Measurements from ENCODE around the gene CAPN5.

CAPN5 gene

GRCh38 chr11:77171885-77172665 lies 105.3 kb downstream of the CAPN5 start:
- Histone ChIP-seq H3K27me3 (ENCODE audit: insufficient read depth, low read length) (no peaks in the 10 kb centered on the region), H3K27ac (ENCODE audit: low read depth, low read length, poor library complexity, severe bottlenecking) (no peak overlapping the region), H3K79me2 (ENCODE audit: insufficient read depth, low read length) (no peaks in the 10 kb centered on the region), H2AFZ (ENCODE audit: low read length) (no peak overlapping the region), H3K9me3 (ENCODE audit: low read length) (no peaks in the 10 kb centered on the region), H4K20me1 (ENCODE audit: insufficient read depth, low read length) (no peaks in the 10 kb centered on the region), H3K36me3 (ENCODE audit: insufficient read depth, low read length) (no peaks in the 10 kb centered on the region), H3F3A (ENCODE audit: insufficient read depth, low read length) (no peaks in the 10 kb centered on the region), H3K4me1 (ENCODE audit: insufficient read depth, low read length, severe bottlenecking) (no peaks in the 10 kb centered on the region), H3K9ac (ENCODE audit: low read length) (no peak overlapping the region), H3K4me3 (ENCODE audit: low read depth, low read length, poor library complexity, severe bottlenecking) (no peak overlapping the region), H3K9me2 (ENCODE audit: low read depth, low read length) (no peaks in the 10 kb centered on the region), H3K4me2 (ENCODE audit: low read length) (no peak overlapping the region)
- TF ChIP-seq EZH2 (IDR thresholded peaks at IDR 0.05; ENCODE audit: borderline replicate concordance, low read length): no peak
- no peak for TF ChIP-seq CTCF (IDR thresholded peaks at IDR 0.05; ENCODE audit: low read length)

GRCh38 chr11:77172666-77172982 lies 105.9 kb downstream of the CAPN5 start:
- no peaks in the 10 kb centered on the region for H3K27me3 ChIP-seq (ENCODE audit: insufficient read depth, low read length)
- H2AFZ ChIP-seq (ENCODE audit: low read length): no peak overlapping the region
- H3K9me2 ChIP-seq (ENCODE audit: low read depth, low read length): no peaks in the 10 kb centered on the region
- TF ChIP-seq CTCF (IDR thresholded peaks at IDR 0.05; ENCODE audit: low read length): no peak
- TF ChIP-seq EZH2 (IDR thresholded peaks at IDR 0.05; ENCODE audit: borderline replicate concordance, low read length): no peak
- no peaks in the 10 kb centered on the region for H3K9me3 ChIP-seq (ENCODE audit: low read length)
- H3K4me1 ChIP-seq (ENCODE audit: insufficient read depth, low read length, severe bottlenecking): no peaks in the 10 kb centered on the region
- H3K79me2 ChIP-seq (ENCODE audit: insufficient read depth, low read length): no peaks in the 10 kb centered on the region
- H3K9ac ChIP-seq (ENCODE audit: low read length): no peak overlapping the region
- no peak overlapping the region for H3K4me3 ChIP-seq (ENCODE audit: low read depth, low read length, poor library complexity, severe bottlenecking)
- no peaks in the 10 kb centered on the region for H4K20me1 ChIP-seq (ENCODE audit: insufficient read depth, low read length)
- no peak overlapping the region for H3K27ac ChIP-seq (ENCODE audit: low read depth, low read length, poor library complexity, severe bottlenecking)
- H3K4me2 ChIP-seq (ENCODE audit: low read length): no peak overlapping the region
- no peaks in the 10 kb centered on the region for H3K36me3 ChIP-seq (ENCODE audit: insufficient read depth, low read length)
- H3F3A ChIP-seq (ENCODE audit: insufficient read depth, low read length): no peaks in the 10 kb centered on the region

- Histone ChIP-seq H3K4me2 (ENCODE audit: low read length) (no peak overlapping the region), H3K27ac (ENCODE audit: low read depth, low read length, poor library complexity, severe bottlenecking) (no peak overlapping the region), H3K9me2 (ENCODE audit: low read depth, low read length) (no peaks in the 10 kb centered on the region), H4K20me1 (ENCODE audit: insufficient read depth, low read length) (no peaks in the 10 kb centered on the region), H3K4me3 (ENCODE audit: low read depth, low read length, poor library complexity, severe bottlenecking) (no peak overlapping the region), H3K9me3 (ENCODE audit: low read length) (no peaks in the 10 kb centered on the region), H3K36me3 (ENCODE audit: insufficient read depth, low read length) (no peaks in the 10 kb centered on the region), H3F3A (ENCODE audit: insufficient read depth, low read length) (no peaks in the 10 kb centered on the region), H3K79me2 (ENCODE audit: insufficient read depth, low read length) (no peaks in the 10 kb centered on the region), H3K4me1 (ENCODE audit: insufficient read depth, low read length, severe bottlenecking) (no peaks in the 10 kb centered on the region), H2AFZ (ENCODE audit: low read length) (no peak overlapping the region), H3K9ac (ENCODE audit: low read length) (no peak overlapping the region), H3K27me3 (ENCODE audit: insufficient read depth, low read length) (no peaks in the 10 kb centered on the region)
- TF ChIP-seq CTCF (IDR thresholded peaks at IDR 0.05; ENCODE audit: low read length) (no peak), EZH2 (IDR thresholded peaks at IDR 0.05; ENCODE audit: borderline replicate concordance, low read length) (no peak)
These were observed 106.7 kb downstream of the CAPN5 start for GRCh38 chr11:77173494-77173893.
